ENCODE data around the gene KIAA1671.
"Not testable (repeated sequence)": the region's sequence is repeated elsewhere in the genome, so short reads cannot be mapped to it uniquely, and the experiment has no call there.

Gene KIAA1671

GRCh38 chr22:25178869-25179631 is 226.5 kb downstream of the KIAA1671 start:
- DNase-seq: not testable (repeated sequence)

- DNase-seq: no peak
Observed at GRCh38 chr22:25182131-25183110, 229.9 kb downstream of the KIAA1671 start.

- DNase-seq: no peak
Observed at GRCh38 chr22:25183949-25184619, 231.6 kb downstream of the KIAA1671 start.

- DNase-seq: no peak
Observed at GRCh38 chr22:25186140-25186539, 233.6 kb downstream of the KIAA1671 start.

- DNase-seq: no peak
Observed at GRCh38 chr22:25187469-25187868, 235.0 kb downstream of the KIAA1671 start.

GRCh38 chr22:25192406-25192805 is 239.9 kb downstream of the KIAA1671 start:
- DNase-seq: no peak

GRCh38 chr22:25193130-25193529 is 240.6 kb downstream of the KIAA1671 start:
- DNase-seq: no peak

- no peak for DNase-seq
Observed at GRCh38 chr22:25193548-25193947, 241.0 kb downstream of the KIAA1671 start.

GRCh38 chr22:25196326-25196725 is 243.8 kb downstream of the KIAA1671 start:
- DNase-seq: no peak

- no peak for DNase-seq
Observed at GRCh38 chr22:25197340-25197739, 244.8 kb downstream of the KIAA1671 start.

GRCh38 chr22:25199731-25200520 is 247.4 kb downstream of the KIAA1671 start, which contains the start of gene CRYBB3:
Gene CRYBB3, plus strand, starts transcription at chr22:25199858. Its CDS starts 1,539 bp downstream, at chr22:25201397.
- no peak for DNase-seq

GRCh38 chr22:25200967-25201366 is 248.5 kb downstream of the KIAA1671 start:
- DNase-seq: no peak

- no peak for DNase-seq
Observed at GRCh38 chr22:25201557-25202273, 249.2 kb downstream of the KIAA1671 start.

GRCh38 chr22:25202290-25202921 is 249.9 kb downstream of the KIAA1671 start:
- no peak for DNase-seq

GRCh38 chr22:25203082-25203481 is 250.6 kb downstream of the KIAA1671 start:
- no peak for DNase-seq

- DNase-seq: not testable (repeated sequence)
Observed at GRCh38 chr22:25204547-25204946, 252.0 kb downstream of the KIAA1671 start.

GRCh38 chr22:25205847-25206246 is 253.3 kb downstream of the KIAA1671 start:
- no peak for DNase-seq

GRCh38 chr22:25206998-25207397 is 254.5 kb downstream of the KIAA1671 start:
- DNase-seq: no peak

GRCh38 chr22:25207553-25208157 is 255.1 kb downstream of the KIAA1671 start:
- no peak for DNase-seq

GRCh38 chr22:25208328-25208727 is 255.8 kb downstream of the KIAA1671 start:
- no peak for DNase-seq

All from NCI-H2029 treated with DMSO at 0.1 percent for 48 hours (cell line).